NAMALWA (cell line): ENCODE results near the gene ATRAID.
"Not testable (repeated sequence)": the region's sequence is repeated elsewhere in the genome, so short reads cannot be mapped to it uniquely, and the experiment has no call there.

ENCODE experiments used
- DNase-seq: peaks from one replicate; pipeline ENCODE4 v3.0.0-alpha.2; 2015; ENCODE audit warnings: low spot score

The ATRAID gene

GRCh38 chr2:27194538-27195354 is 17.1 kb upstream of the ATRAID start:
- DNase-seq, result no peak

GRCh38 chr2:27195799-27196198 is 16.0 kb upstream of the ATRAID start:
- not testable (repeated sequence) for DNase-seq

- not testable (repeated sequence) for DNase-seq
Measured at GRCh38 chr2:27198068-27198467, 13.8 kb upstream of the ATRAID start.

GRCh38 chr2:27198627-27199026 is 13.2 kb upstream of the ATRAID start:
- DNase-seq, result no peak

GRCh38 chr2:27199241-27199640 is 12.6 kb upstream of the ATRAID start:
- no peak for DNase-seq

GRCh38 chr2:27201675-27202074 is 10.2 kb upstream of the ATRAID start:
- DNase-seq, result no peak

GRCh38 chr2:27202854-27203253 is 9.0 kb upstream of the ATRAID start:
- DNase-seq, result no peak

- no peak for DNase-seq
Measured at GRCh38 chr2:27203741-27204140, 8.1 kb upstream of the ATRAID start.

GRCh38 chr2:27204566-27204965 is 7.3 kb upstream of the ATRAID start:
- DNase-seq, result no peak

GRCh38 chr2:27205206-27205605 is 6.6 kb upstream of the ATRAID start:
- no peak for DNase-seq

GRCh38 chr2:27206346-27206745 is 5.5 kb upstream of the ATRAID start:
- DNase-seq, result no peak

GRCh38 chr2:27208486-27209050 is 3.3 kb upstream of the ATRAID start:
- no peak for DNase-seq

- DNase-seq, result peak; percentile 26
Measured at GRCh38 chr2:27209621-27210401, 2.0 kb upstream of the ATRAID start.

- no peak for DNase-seq
Measured at GRCh38 chr2:27211241-27211942, 449 bp upstream of the ATRAID start.

GRCh38 chr2:27212626-27213471 is 1.0 kb downstream of the ATRAID start:
- DNase-seq, result peak; percentile 85

- no peak for DNase-seq
Measured at GRCh38 chr2:27214941-27215340, 3.1 kb downstream of the ATRAID start.

- no peak for DNase-seq
Measured at GRCh38 chr2:27216416-27217137, 4.7 kb downstream of the ATRAID start.

GRCh38 chr2:27217173-27218121 is 5.6 kb downstream of the ATRAID start, which contains the start of gene CAD:
Gene CAD (plus strand): TSS chr2:27217369. CDS start chr2:27217552, 183 bp downstream.
- peak; percentile 87 for DNase-seq

- peak; percentile 20 for DNase-seq
Measured at GRCh38 chr2:27218614-27219013, 6.8 kb downstream of the ATRAID start.
